GM23338 (cell line): Measurements from ENCODE around the gene NEK8. TPM values are rescaled to one million over a fixed set of nuclear protein-coding genes. Genes with fewer than 3 reads are reported as not detected.

Source experiments
- ATAC-seq: fragments of 200-7000 bp; cut with Tn5 transposase; 3 replicates; pipeline ENCODE4 v1.9.1; 2020
- DNase-seq: peaks from one replicate; pipeline ENCODE4 v3.0.0-alpha.2; 2015; ENCODE audit warnings: low spot score
- H2AFZ ChIP-seq: fragments of 200-600 bp; sonication (generic); 2 replicates; pipeline ENCODE4 v1.8.0; 2016; ENCODE audit warnings: antibody characterized with exemption, mild to moderate bottlenecking, moderate library complexity
- H3F3A ChIP-seq: fragments of 200-600 bp; sonication (generic); replicated peaks from 2 replicates; pipeline ENCODE4 v1.8.0; 2017; ENCODE audit warnings: antibody characterized with exemption, mixed run types, low read depth
- H3K27ac ChIP-seq: fragments of 200-600 bp; sonication (generic); 2 replicates; pipeline ENCODE4 v1.6.1; 2016; ENCODE audit warnings: low read depth
- H3K27me3 ChIP-seq: fragments of 200-600 bp; sonication (generic); 2 replicates; pipeline ENCODE4 v1.8.0; 2016; ENCODE audit warnings: mild to moderate bottlenecking, mixed run types, moderate library complexity; ENCODE audit not compliant: insufficient read depth
- H3K36me3 ChIP-seq: fragments of 200-600 bp; sonication (generic); 2 replicates; pipeline ENCODE4 v1.8.0; 2016; ENCODE audit warnings: mild to moderate bottlenecking; ENCODE audit not compliant: insufficient read depth
- H3K4me1 ChIP-seq: fragments of 200-600 bp; sonication (generic); 2 replicates; pipeline ENCODE4 v1.8.0; 2016; ENCODE audit warnings: mild to moderate bottlenecking, moderate library complexity; ENCODE audit not compliant: insufficient read depth
- H3K4me2 ChIP-seq: fragments of 200-600 bp; sonication (generic); 2 replicates; pipeline ENCODE4 v1.7.1; 2017; ENCODE audit warnings: mixed run types
- H3K4me3 ChIP-seq: fragments of 200-600 bp; sonication (generic); 2 replicates; pipeline ENCODE4 v1.6.1; 2016; ENCODE audit warnings: mixed run types
- H3K79me2 ChIP-seq: fragments of 200-600 bp; sonication (generic); replicated peaks from 2 replicates; pipeline ENCODE4 v1.8.0; 2017; ENCODE audit warnings: mild to moderate bottlenecking; ENCODE audit not compliant: insufficient read depth
- H3K9me2 ChIP-seq: fragments of 200-600 bp; sonication (generic); 2 replicates; pipeline ENCODE4 v1.8.0; 2017; ENCODE audit not compliant: insufficient read depth
- H4K20me1 ChIP-seq: fragments of 200-600 bp; sonication (generic); replicated peaks from 2 replicates; pipeline ENCODE4 v1.8.0; 2017; ENCODE audit warnings: mild to moderate bottlenecking; ENCODE audit not compliant: insufficient read depth
- H3K27ac Mint-ChIP-seq: 2 replicates; pipeline ENCODE4 v1.8.0; 2020; ENCODE audit warnings: inconsistent platforms, mild to moderate bottlenecking, moderate library complexity, mixed read lengths
- H3K27me3 Mint-ChIP-seq: 3 replicates; pipeline ENCODE4 v1.8.0; 2022; ENCODE audit warnings: low read depth, mild to moderate bottlenecking, moderate library complexity, mixed read lengths, inconsistent platforms; ENCODE audit not compliant: insufficient read depth, poor library complexity
- H3K36me3 Mint-ChIP-seq: 3 replicates; pipeline ENCODE4 v1.8.0; 2021; ENCODE audit warnings: low read depth, mild to moderate bottlenecking, inconsistent platforms, moderate library complexity, mixed read lengths
- H3K4me1 Mint-ChIP-seq: 3 replicates; pipeline ENCODE4 v1.8.0; 2020; ENCODE audit warnings: mild to moderate bottlenecking, inconsistent platforms, mixed read lengths
- H3K4me3 Mint-ChIP-seq: 3 replicates; pipeline ENCODE4 v1.8.0; 2021; ENCODE audit warnings: moderate library complexity, mild to moderate bottlenecking, inconsistent platforms, mixed read lengths
- H3K9me3 Mint-ChIP-seq: 3 replicates; pipeline ENCODE4 v1.8.0; 2020; ENCODE audit warnings: moderate library complexity, mild to moderate bottlenecking, inconsistent platforms, mixed read lengths
- CREB1 ChIP-seq: fragments of 250-450 bp; sonication (Bioruptor Pico); IDR thresholded peaks from 2 replicates; pipeline ENCODE4 v1.5.0; 2020; ENCODE audit warnings: low read depth, mild to moderate bottlenecking, moderate library complexity
- EZH2 ChIP-seq: fragments of 200-600 bp; sonication (generic); IDR thresholded peaks from one replicate; pipeline ENCODE4 v1.8.0; 2017; ENCODE audit warnings: antibody characterized with exemption, mild to moderate bottlenecking, low read depth; ENCODE audit not compliant: unreplicated experiment
- POLR2AphosphoS5 ChIP-seq: IDR thresholded peaks from 2 replicates; pipeline ENCODE4 v1.6.1; 2016; ENCODE audit warnings: antibody characterized with exemption, low read depth
- ZNF331 ChIP-seq: fragments of 250-450 bp; sonication (Bioruptor Pico); IDR thresholded peaks from 2 replicates; pipeline ENCODE4 v1.5.0; 2020; ENCODE audit warnings: low read depth, mild to moderate bottlenecking, moderate library complexity
- polyA plus RNA-seq: library from polyadenylated mRNA; unstranded; fragments of >200 nt; fragmentation: Nextera tagmentation; extraction: Ambion mirVana; gene quantifications from 2 replicates; pipeline ENCODE4 v1.2.1, GENCODE V29; 2016
- total RNA-seq: library from RNA; depleted of rRNA; stranded (reverse); fragments of >200 nt; shearing (Covaris generic); gene quantifications from 2 replicates; pipeline ENCODE4 v1.2.3, GENCODE V29; 2014
- TF ChIP-seq, protein P1 (sequence below), 2 experiments: fragments of 200-600 bp in 1 of 2; sonication (generic) in 1 of 2; conservative IDR thresholded peaks; 2 replicates each; pipeline versions ENCODE4 v1.5.1 to v1.6.1; 2016 to 2017; ENCODE audit warnings: antibody characterized with exemption in 2 of 2, low read depth in 2 of 2, mild to moderate bottlenecking in 2 of 2, moderate library complexity in 1 of 2
- TF ChIP-seq, protein P2 (sequence below): IDR thresholded peaks from 2 replicates; pipeline ENCODE4 v1.6.1; 2016; ENCODE audit warnings: antibody characterized with exemption
- TF ChIP-seq, protein P3 (sequence below): fragments of 250-450 bp; sonication (Bioruptor Pico); IDR thresholded peaks from 2 replicates; pipeline ENCODE4 v1.5.0; 2020; ENCODE audit warnings: mild to moderate bottlenecking, moderate library complexity

The NEK8 gene
- total and polyA plus RNA-seq, 2 experiments from 2014 or later: 10.0 to 14.9 TPM

DNA sequence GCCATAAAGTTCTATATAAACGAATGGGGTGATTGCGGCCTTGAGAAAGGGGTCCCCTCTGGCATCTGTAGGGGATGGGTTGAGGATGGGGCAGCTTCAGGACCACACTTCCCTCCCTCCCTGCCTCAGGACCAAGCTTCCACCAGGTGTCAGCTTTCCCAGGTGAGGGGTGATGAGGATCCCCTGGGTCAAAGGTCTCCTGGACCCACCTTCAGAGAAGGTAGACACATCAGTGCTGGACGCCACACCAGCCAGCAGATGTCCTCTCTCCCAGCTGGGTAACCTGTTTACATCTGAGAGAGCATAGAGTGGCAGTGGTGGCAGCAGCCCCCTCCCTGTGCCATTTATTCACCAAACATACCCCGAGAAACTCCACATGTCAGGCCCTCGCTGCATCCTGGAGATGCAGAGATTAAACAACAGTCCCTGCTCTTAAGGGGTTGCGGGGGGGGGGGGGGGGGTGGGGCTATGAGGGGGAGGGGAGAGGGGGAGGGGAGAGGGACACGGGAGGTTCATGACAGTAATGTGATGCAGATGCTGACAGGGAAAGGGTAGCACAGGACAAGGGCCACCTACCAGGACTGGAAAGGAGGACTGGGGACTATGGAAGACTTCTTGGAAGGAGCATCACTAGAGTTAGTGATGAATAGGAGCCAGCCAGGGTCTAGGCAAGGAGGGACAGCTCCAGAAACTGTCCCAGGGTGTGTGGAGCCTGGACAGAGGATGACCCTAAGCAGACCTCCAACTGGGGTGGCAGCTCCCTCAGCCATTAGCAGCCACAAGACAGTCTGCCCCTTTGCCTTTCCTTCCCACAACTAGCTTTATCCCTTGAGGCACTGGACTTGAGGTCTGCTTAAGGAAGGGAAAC, 21.9 kb upstream of the NEK8 start:
- no peak for TF ChIP-seq ZNF331
- TF ChIP-seq EZH2: no peak
- TF ChIP-seq CREB1 (CRISPR knock-in tag): no peak
- TF ChIP-seq, protein P1, sequence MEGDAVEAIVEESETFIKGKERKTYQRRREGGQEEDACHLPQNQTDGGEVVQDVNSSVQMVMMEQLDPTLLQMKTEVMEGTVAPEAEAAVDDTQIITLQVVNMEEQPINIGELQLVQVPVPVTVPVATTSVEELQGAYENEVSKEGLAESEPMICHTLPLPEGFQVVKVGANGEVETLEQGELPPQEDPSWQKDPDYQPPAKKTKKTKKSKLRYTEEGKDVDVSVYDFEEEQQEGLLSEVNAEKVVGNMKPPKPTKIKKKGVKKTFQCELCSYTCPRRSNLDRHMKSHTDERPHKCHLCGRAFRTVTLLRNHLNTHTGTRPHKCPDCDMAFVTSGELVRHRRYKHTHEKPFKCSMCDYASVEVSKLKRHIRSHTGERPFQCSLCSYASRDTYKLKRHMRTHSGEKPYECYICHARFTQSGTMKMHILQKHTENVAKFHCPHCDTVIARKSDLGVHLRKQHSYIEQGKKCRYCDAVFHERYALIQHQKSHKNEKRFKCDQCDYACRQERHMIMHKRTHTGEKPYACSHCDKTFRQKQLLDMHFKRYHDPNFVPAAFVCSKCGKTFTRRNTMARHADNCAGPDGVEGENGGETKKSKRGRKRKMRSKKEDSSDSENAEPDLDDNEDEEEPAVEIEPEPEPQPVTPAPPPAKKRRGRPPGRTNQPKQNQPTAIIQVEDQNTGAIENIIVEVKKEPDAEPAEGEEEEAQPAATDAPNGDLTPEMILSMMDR (conservative IDR thresholded peaks at IDR 0.05; ENCODE audit: low read depth in 2 of 2): peak; percentile 9 to 46; a peak in 2 of 4 replicates
- peaks cover 43% of the 10 kb centered on the region for H3K4me1 Mint-ChIP-seq
- no peak overlapping the region for H2AFZ ChIP-seq
- DNase-seq: peak; percentile 42
- H3K9me2 ChIP-seq: no peaks in the 10 kb centered on the region
- H3K27me3 ChIP-seq: no peaks in the 10 kb centered on the region
- H3K4me3 Mint-ChIP-seq: no peak overlapping the region; the same call in 2 of the 3 replicates
- no peak for ATAC-seq
- no peaks in the 10 kb centered on the region; the same call in 2 of the 3 replicates for H3K9me3 Mint-ChIP-seq
- peaks cover 25% of the 10 kb centered on the region for H3F3A ChIP-seq
- H3K4me3 ChIP-seq: no peak overlapping the region
- H3K27ac ChIP-seq: no peak overlapping the region
- H3K36me3 ChIP-seq: no peaks in the 10 kb centered on the region
- peaks cover 40% of the 10 kb centered on the region for H3K36me3 Mint-ChIP-seq
- H4K20me1 ChIP-seq: peaks cover 7% of the 10 kb centered on the region; the same call in 1 of the 2 replicates
- peaks cover 29% of the 10 kb centered on the region for H3K27me3 Mint-ChIP-seq
- H3K4me2 ChIP-seq: 0 out of 2 replicates have a peak overlapping the region, but pooled peaks have one; percentile 32
- peaks cover 19% of the 10 kb centered on the region for H3K79me2 ChIP-seq
- H3K4me1 ChIP-seq: peaks cover 12% of the 10 kb centered on the region; the same call in 1 of the 2 replicates
- H3K27ac Mint-ChIP-seq: no peak overlapping the region

DNA sequence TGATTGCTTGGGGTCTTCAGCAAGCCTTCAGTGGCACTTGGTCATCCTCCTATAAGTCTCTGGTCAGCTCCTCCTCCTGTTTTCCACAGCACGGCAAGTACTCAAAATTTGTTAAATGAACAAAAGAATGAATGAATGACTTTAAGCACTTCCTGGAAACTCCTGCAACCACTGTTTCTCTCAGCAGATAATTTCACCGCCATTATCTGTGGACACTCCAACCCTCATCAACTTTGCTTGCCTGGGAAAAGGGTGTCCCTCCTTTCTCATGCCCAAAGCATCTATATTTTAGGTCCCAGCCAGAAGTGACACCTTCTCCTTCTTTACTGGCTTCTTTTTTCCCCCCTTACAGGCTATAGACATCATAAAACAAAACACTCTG, 21.3 kb upstream of the NEK8 start:
- H3K27me3 ChIP-seq: no peaks in the 10 kb centered on the region
- DNase-seq (no peak), ATAC-seq (no peak)
- peaks cover 28% of the 10 kb centered on the region for H3F3A ChIP-seq
- H3K4me2 ChIP-seq: 0 out of 2 replicates have a peak overlapping the region, but pooled peaks have one; percentile 32
- peaks cover 38% of the 10 kb centered on the region for H3K4me1 Mint-ChIP-seq
- H3K27me3 Mint-ChIP-seq: peaks cover 30% of the 10 kb centered on the region
- H3K9me3 Mint-ChIP-seq: no peaks in the 10 kb centered on the region; the same call in 2 of the 3 replicates
- H3K4me1 ChIP-seq: peaks cover 14% of the 10 kb centered on the region
- no peaks in the 10 kb centered on the region for H3K36me3 ChIP-seq
- H3K36me3 Mint-ChIP-seq: peaks cover 34% of the 10 kb centered on the region
- peaks cover 19% of the 10 kb centered on the region for H3K79me2 ChIP-seq
- no peak overlapping the region; the same call in 2 of the 3 replicates for H3K4me3 Mint-ChIP-seq
- no peak overlapping the region for H2AFZ ChIP-seq
- H3K9me2 ChIP-seq: no peaks in the 10 kb centered on the region
- no peak overlapping the region; the same call in 1 of the 2 replicates for H3K27ac ChIP-seq
- H4K20me1 ChIP-seq: peaks cover 7% of the 10 kb centered on the region; the same call in 1 of the 2 replicates
- H3K27ac Mint-ChIP-seq: no peak overlapping the region
- H3K4me3 ChIP-seq: no peak overlapping the region
- TF ChIP-seq, protein P1 (conservative IDR thresholded peaks at IDR 0.05; ENCODE audit: low read depth in 2 of 2): no peak
- no peak for TF ChIP-seq POLR2AphosphoS5
- TF ChIP-seq, protein P2, sequence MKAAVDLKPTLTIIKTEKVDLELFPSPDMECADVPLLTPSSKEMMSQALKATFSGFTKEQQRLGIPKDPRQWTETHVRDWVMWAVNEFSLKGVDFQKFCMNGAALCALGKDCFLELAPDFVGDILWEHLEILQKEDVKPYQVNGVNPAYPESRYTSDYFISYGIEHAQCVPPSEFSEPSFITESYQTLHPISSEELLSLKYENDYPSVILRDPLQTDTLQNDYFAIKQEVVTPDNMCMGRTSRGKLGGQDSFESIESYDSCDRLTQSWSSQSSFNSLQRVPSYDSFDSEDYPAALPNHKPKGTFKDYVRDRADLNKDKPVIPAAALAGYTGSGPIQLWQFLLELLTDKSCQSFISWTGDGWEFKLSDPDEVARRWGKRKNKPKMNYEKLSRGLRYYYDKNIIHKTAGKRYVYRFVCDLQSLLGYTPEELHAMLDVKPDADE: no peak
- TF ChIP-seq, protein P3, sequence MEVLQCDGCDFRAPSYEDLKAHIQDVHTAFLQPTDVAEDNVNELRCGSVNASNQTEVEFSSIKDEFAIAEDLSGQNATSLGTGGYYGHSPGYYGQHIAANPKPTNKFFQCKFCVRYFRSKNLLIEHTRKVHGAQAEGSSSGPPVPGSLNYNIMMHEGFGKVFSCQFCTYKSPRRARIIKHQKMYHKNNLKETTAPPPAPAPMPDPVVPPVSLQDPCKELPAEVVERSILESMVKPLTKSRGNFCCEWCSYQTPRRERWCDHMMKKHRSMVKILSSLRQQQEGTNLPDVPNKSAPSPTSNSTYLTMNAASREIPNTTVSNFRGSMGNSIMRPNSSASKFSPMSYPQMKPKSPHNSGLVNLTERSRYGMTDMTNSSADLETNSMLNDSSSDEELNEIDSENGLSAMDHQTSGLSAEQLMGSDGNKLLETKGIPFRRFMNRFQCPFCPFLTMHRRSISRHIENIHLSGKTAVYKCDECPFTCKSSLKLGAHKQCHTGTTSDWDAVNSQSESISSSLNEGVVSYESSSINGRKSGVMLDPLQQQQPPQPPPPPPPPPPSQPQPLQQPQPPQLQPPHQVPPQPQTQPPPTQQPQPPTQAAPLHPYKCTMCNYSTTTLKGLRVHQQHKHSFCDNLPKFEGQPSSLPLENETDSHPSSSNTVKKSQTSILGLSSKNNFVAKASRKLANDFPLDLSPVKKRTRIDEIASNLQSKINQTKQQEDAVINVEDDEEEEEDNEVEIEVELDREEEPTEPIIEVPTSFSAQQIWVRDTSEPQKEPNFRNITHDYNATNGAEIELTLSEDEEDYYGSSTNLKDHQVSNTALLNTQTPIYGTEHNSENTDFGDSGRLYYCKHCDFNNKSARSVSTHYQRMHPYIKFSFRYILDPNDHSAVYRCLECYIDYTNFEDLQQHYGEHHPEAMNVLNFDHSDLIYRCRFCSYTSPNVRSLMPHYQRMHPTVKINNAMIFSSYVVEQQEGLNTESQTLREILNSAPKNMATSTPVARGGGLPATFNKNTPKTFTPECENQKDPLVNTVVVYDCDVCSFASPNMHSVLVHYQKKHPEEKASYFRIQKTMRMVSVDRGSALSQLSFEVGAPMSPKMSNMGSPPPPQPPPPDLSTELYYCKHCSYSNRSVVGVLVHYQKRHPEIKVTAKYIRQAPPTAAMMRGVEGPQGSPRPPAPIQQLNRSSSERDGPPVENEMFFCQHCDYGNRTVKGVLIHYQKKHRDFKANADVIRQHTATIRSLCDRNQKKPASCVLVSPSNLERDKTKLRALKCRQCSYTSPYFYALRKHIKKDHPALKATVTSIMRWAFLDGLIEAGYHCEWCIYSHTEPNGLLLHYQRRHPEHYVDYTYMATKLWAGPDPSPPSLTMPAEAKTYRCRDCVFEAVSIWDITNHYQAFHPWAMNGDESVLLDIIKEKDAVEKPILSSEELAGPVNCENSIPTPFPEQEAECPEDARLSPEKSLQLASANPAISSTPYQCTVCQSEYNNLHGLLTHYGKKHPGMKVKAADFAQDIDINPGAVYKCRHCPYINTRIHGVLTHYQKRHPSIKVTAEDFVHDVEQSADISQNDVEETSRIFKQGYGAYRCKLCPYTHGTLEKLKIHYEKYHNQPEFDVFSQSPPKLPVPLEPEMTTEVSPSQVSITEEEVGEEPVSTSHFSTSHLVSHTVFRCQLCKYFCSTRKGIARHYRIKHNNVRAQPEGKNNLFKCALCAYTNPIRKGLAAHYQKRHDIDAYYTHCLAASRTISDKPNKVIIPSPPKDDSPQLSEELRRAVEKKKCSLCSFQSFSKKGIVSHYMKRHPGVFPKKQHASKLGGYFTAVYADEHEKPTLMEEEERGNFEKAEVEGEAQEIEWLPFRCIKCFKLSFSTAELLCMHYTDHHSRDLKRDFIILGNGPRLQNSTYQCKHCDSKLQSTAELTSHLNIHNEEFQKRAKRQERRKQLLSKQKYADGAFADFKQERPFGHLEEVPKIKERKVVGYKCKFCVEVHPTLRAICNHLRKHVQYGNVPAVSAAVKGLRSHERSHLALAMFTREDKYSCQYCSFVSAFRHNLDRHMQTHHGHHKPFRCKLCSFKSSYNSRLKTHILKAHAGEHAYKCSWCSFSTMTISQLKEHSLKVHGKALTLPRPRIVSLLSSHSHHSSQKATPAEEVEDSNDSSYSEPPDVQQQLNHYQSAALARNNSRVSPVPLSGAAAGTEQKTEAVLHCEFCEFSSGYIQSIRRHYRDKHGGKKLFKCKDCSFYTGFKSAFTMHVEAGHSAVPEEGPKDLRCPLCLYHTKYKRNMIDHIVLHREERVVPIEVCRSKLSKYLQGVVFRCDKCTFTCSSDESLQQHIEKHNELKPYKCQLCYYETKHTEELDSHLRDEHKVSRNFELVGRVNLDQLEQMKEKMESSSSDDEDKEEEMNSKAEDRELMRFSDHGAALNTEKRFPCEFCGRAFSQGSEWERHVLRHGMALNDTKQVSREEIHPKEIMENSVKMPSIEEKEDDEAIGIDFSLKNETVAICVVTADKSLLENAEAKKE (CRISPR knock-in tag): no peak
- no peak for TF ChIP-seq EZH2
- TF ChIP-seq ZNF331: no peak
